Stimulated activated CD8-positive, alpha-beta memory T cell treated with anti-CD3 and anti-CD28 coated beads, Interleukin-15, amount 100 ng/mL, for 24 hours (primary cell): ENCODE measurements around the gene STX16.

Experiments used
- DNase-seq: peaks from one replicate; pipeline ENCODE4 v3.0.0-alpha.2; 2020; ENCODE audit warnings: low read depth

STX16 gene

DNA sequence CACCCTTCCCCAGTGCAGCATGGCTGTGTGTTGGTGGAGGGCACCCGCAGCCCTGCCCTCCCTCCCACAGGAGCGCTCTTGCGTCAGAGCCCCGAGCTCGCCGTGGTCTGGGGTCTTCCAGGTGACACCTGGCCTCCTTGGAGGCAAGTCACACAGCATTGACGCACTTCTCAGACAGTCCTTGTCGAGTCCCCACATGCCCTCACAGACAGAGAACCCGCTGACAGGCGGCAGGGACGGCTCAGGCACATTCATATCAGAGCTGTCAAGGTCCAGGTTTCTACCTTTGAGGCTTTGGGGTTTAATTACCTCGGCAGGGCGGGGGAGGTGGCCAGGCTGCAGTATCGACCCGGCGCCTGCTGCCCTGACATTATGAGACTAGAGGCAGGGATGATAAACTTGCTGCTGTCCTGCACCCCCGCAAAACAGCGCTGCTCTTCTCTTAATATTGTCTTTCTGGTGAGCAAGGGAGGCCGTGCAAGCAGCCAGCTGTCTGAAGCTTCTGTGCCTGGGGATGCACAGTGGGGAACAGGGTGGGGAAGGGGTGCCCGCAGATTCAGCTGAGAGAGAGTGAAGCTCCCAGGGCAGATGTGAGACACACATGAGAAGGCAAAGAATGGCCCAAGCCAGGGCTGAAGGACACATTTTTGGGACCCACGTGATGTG lies 46.3 kb downstream of the STX16 start:
- DNase-seq = no peak

DNA sequence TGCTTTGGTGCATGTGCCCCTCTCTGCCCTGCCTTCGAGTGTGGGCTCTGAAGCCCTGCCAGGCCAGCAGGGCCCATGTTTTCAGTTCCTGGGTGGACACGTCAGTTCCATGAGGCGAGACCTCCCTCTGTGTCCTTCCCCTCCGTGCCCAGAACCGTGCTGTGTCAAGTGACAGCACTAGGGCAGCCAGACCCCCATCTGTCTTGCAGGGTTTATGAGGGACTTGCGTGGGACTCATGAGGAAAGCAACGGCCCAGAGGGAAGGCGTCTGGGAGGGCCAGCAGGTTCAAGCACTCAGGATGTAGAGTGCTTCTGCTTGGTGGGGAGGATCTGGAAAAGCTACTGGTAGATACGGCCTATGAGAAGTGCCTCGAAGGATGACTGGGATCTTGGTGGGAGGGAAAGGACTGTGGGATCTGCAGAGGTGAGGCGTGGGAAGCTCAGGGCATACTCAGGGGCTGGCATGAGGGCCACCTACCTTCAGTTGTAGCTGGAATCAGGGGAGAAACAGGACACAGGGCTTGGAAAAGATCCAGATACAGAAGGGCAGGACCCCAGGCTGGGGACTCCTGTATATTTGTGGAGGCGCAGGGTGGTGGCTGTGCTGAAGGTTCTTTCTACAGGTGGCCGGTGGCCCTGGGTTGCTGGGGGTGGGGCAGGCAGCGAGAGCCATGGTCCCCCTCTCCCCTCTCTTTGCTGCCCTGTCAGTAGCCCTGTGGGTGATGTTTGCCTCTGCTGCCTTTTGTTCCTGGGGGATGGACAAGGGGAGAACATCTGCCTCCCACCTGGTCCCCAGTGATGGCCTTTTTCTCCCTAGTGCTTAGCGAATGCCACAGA lies 47.0 kb downstream of the STX16 start:
- DNase-seq = no peak

DNA sequence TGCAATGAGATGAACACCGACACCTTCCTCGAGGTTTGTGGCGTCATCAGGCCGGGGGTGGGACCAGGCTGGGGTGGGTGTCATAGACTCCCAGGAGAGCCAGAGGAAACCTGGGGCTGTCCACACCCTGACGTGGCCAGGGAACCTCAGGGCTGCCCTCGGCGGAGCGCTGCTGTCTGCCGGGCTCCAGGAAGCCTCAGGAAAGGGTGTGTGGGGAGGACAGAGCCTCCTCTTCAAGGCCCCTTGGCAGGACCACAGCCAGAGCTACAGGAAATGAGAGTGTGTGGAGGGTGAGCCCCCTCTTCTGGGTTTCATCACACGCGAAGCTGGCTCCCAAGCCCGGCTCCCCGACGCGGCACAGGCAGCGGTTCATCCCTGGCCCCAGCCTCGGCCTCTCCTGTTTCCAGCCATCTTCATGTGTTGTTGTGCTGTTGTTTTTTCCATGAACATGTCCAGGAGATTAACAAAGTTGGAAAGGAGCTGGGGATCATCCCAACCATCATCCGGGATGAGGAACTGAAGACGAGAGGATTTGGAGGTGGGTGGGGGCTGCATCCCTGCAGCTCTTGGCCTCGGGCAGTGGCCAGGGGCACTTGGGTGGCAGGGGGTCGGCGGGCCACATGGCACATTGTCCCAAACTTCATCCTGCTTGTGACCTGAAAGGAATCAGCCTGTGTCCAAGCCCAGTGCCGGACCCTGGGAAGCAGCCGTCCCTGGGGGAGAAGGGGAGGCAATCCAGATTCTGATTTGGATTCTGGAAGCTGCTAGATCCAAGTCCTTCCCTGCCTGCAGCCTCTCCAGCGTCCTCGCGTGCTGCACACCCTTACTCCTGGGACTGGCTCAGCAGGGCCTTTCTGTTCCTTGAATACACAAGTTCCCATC lies 47.9 kb downstream of the STX16 start:
- no peak for DNase-seq

DNA sequence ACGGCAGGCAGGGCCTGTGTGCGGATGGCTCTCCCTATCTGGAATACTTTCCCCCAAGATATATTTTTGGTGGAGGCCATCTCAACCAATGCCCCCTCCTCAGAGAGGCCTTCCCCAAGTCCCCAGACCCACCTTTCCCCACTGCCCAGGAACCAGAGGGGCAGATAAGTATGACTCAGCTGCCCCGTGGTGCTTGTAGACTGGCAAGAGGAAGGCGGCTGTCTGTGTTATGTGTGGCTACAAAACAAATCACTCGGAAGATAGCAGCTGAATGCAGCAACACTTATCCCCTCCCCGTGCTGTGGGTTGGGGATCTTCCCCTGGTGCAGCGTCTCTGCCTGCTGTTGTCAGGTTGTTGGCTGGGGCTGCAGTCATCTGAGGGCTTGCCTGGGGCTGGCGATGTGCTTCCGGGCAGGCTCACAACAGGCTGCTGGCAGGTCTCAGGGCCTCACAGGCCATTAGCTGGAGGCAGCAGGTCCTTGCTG lies 48.6 kb downstream of the STX16 start:
- no peak for DNase-seq

DNA sequence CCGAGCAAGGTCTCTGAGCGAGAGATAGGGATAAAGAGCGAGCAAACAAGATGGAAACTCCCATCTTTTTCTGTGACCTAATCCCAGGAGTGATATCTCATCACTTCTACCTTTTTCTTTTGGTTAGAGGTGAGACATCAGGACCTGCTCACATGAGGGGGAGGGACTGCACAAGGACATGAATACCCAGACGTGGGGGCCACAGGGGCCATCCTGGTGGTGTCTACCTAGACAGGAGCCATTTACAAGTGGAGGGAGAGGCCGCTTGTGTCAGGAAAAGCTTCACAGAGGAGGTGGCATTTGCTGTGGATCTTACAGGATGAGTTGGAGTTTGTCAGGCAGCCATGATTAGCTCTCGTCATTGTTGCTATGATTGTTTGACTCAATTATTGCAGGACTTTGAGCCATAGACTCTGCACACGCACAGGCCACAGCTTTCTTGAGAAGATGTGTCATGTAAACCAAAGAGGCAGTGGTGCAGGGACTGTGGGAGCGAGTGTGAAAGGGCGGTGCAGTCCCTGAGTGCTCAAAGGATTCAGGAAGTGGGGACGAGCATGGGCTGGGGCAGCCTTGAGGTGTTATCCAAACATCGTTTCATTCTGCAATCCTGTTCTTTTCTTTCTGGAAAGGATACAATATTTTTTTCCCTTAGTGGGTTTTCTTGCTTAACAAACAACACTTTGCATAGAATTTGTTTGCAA lies 49.2 kb downstream of the STX16 start:
- DNase-seq = no peak

DNA sequence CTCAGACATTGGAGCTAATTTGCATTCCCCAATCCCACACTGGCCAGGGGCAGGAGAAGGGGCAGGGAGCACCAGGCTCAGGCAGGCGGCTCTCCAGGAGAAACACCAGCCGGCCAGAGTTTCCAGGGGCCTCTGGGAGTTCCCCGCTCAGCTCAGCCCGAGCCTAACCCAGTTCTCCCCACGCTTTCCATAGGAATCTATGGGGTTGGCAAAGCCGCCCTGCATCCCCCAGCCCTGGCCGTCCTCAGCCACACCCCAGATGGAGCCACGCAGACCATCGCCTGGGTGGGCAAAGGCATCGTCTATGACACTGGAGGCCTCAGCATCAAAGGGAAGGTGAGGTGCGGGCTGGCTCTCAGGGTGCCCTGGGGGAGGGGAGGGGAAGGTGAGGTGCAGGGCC lies 49.7 kb downstream of the STX16 start:
- no peak for DNase-seq

DNA sequence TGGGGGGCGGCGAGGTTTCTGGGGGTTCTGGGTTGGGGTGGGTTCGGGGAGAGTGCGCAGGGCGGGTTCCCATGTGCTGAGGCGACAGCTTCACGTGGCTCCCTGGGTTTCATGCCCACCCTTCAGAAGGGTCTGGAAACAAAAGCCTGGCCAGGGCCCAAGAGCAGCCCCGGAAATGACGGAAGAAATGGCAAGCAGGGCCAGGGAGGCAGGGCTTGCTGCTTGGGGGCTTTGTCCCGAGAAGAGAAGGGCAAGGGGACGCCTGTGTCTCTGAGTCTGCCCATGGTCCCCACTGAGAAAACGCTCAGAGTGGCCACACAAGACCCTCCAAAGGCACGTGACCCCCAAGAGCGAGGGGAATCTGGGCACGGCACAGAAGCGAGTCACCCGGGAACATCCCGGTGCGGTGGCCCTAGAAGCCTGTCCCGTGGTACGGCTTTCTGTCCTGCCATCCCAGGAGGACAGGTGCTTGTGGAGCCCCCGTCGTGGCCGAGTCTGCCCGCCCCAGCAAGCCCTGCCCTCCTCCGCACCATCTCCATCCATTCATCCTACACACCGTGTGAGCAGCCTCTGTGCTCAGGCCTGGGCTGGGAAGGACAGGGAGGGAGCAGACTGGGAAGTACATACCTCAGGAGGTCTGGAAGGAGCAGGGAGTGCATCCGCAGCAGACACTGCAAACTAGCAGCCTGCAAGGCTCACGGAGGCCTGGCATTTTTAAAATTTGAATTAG lies 50.5 kb downstream of the STX16 start:
- DNase-seq = no peak

DNA sequence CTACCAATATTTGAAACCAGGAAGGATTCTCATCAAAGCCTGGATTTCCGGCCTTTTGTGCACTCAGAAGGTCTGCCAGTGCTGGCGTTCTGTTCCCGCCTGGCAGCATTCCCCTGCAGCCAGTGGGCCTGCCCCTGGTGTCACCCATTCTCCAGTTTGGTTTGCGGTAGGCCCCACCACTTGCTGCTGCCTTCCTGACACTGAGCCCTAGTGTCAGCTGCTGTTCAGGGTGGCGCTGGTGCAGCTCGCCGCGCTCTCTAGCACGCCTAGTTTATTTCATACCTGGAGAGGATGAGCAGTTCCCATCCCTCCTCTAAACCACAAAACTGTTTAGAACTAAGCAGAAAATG lies 51.1 kb downstream of the STX16 start:
- no peak for DNase-seq

DNA sequence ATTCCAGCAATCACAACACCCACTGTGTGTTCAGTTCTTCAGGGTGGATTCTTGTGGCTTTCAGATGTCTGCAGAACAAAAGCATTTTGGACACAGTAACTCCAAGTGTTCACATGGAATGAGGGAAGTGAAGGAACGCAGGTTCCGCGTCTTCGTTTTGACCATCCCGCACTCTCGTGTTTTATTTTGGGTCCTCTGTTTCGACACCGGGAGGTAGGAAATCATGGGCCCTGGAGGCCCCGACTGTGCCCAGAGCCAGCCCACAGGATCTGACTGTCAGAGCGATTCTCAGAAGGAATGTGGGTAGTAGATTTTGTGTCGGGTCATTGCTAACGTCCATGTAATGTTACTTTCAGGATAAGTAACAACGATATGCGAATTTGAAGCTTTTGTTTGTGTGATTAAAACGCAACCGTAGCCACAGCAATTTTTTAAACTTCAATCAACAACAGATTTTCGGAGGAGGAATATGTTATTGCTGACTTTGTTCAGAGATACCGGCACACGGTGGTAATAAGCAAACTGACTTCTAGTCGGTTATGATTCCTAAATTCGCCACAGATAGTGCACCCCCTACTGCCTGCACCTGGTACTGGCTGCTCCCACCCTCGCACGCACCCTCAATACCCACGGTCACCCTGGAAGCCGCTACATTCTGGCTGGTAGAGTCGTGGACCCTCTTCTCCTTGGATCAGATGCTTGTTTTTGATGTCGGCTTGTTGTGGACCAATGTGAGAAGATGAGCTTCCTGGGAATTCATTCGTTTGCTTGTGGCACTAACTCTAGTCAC lies 52.0 kb downstream of the STX16 start:
- no peak for DNase-seq

DNA sequence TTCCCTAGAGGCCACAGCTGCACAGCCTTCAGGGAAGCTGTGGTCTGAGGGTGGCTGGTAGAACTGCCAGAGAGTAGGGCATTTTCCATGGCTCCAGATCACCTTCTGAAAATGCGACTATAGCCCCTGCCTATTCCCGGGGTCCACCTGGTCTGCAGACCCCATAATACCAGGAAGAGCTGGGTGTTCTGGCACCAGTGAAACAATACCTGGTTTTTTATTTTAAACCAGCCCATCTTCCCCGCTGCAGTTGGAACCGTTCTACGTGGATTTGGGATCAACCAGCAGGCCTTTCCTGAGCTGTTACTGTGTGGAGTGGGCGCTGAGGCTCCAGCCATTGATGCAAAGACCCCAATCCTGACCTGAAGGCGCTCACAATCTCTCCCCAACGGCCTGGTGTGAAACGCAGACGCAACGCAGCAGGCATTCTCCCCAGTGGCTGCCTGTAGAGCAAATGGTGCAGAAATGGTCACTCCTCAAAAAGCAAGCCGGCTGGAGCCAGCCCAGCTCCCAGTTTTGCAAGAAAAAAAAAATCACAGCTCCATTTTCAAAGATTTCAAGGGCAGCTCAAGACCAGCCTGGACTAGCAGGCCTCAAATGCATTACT lies 52.8 kb downstream of the STX16 start:
- DNase-seq = no peak

DNA sequence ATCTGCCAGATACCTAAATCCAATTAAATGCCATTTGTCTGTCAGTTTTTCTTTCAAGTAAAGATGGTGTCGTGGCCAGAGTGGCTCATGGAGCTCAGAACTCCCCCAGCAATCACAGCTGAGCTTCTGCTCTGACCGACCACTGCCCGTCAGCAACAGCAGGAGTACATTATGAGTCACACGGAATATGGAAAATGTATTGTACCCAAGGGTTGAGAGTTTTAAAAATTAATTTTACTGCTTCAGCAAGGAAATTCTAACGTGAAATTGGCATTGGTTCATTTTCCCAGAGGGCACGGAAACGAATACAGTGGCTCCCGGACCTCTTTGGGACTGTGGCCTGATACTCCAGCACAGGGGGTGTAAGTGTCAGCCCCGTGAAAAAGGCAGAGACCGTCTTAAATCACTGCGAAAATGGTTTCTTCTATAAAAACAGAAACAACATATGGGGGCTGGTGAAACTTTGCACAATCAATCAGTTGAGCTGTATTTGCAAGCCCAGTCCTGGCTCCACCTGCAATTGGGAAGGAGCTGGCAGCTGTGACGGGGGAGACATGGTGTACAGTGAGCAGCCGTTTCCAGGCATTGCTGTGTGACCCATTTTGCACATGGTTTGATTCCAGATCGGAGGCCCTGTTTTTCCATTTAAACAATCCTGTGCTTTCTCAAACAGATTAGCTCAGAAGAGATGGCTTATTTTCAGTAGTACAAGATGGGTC lies 54.3 kb downstream of the STX16 start:
- DNase-seq = no peak

DNA sequence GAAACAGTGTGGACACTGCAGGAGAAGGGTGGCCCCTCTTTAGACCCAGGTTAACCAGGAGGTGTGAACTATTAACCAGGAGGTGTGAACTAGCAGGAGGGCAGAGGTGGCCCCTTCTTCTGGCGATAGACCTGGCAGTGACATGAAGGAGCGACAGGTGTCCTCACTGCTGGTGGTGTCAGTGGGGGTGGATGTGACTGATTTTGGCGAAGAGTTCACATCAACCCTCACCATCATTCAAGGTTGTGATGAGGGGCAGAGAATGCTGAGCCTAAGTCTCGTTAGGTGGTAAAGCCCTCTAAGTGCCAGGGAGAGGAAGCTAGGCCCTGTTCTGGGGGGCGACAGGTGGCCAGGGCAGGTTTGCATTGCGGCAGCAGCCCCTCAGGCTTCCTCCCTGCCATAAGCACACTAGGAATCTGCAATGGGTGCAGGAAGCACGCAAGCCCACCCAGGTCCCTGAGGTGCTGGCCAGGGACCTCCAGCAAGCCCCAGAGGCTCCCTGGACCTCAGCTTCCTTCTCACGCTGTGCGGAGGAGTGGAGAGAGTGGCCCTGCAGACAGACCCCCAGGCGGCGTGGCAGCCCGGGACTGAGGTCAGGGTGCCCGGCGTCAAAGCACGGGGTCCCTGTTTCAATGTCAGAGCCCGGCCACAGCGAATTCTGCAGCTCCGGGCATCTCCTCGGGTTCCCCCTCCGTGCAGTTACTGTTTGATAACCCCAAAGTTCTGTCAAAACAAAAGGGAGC lies 55.2 kb downstream of the STX16 start:
- no peak for DNase-seq

DNA sequence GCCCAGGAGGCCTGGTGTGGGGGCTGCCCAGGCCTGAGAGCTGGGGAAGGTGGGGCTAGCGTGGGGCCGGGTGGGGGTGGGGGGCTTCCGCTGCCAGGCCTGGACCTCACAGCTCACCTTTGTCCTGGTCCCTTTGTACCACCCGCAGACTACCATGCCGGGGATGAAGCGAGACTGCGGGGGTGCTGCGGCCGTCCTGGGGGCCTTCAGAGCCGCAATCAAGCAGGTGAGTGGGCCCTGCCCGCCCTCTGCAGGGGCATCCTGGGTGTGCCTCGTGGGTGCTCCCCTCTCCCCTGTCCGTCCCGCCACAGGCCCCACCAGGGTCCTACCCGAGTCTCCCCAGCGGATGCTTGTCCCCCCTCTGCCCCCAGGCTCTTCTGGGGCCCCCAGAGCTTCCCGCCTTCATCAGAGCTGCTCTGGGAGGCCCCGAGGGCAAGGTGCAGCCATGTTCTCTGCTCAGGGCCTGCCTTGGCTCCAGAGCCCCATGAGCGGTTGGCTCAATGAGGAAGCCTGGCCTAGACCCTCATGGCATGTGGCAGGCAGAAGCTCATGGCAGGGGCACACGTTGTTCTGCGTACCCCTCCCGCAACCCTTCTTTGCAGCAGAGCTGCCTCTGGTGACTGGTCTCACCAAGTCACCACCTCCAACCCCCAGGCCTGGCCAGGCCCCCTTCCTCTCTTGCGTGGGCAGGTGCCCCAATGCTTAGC lies 56.0 kb downstream of the STX16 start:
- DNase-seq = no peak

DNA sequence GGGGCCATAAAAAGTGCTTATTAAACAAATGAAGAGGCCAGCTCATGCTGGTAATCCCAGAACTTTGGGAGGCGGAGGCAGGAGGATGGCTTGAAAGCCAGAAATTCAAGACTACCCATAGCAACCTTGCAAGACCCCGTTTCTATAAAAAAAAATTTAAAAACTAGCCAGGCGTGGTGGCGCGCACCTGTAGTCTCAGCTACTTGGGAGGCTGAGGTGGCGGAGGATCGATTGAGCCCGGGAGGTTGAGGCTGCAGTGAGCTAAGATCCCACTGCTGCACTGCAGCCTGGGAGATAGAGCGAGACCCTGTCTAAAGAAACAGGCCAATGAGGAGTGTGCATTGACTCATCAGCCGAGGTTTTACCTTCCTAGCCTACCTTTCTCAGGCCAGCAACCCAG lies 56.7 kb downstream of the STX16 start:
- DNase-seq = no peak

DNA sequence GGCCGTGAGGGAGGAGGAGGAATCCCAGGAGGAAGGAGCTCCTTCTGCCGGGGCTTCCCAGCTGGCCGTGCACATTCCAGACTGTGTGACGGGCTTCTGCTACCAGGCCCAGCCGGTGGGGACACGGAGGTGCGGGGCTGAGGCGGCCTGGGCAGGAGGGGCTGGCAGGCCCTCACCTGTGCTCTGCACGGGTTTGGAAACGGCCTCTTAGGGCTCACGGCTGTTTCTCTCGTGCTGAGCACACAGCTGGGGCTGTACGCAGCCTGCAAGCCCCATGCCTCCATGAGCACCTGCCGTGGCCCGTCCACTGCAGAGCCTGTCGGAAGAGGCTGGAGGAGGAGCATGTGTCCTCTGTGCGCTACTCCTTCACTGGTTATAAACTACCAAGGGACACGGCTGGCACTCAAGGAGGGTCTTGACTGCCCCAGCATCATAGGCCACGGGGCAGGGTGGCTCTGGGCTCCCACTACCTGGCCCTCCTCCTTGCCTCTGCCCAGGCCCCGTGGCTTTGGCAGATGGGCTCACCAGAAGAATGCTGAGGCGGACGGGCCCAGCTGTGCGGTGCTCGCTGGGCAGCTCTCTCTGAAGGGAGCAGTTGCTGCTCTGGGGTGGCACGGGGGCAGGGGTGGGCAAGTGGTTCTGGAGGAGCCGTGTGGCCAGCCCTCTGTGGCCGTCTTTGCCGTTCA lies 57.3 kb downstream of the STX16 start:
- DNase-seq = no peak

DNA sequence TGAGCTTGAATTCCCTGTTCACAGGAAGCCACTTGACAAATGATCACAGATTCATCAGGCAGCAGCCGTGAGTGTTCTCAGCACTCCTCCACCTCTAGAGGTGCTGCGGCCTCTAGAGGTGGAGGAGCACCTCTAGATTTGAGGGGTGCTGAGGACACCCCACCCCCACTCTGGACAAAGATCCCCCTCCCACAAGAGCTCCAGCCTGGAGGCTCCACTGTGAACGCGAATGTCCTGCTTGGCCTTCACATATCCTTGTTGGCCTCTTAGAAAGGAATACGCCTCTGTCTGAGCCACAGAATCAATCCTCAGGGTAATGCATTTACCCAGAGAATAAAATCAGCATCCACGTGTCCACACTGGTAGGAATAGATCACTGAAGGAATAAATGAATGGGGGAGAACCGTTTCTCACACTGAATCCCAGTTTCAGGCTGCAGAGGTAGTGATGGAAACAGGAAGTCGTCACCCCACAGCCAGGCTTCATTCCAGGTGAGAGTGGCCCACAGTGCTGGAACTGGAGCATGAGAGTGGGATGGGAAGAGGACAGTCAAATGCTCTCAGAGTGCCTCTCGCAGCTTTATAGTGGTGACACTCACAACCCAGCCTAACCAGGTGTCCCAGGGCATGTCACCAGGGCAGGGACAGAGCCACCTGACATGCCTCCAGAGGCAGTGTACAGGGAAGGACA lies 58.1 kb downstream of the STX16 start:
- no peak for DNase-seq

DNA sequence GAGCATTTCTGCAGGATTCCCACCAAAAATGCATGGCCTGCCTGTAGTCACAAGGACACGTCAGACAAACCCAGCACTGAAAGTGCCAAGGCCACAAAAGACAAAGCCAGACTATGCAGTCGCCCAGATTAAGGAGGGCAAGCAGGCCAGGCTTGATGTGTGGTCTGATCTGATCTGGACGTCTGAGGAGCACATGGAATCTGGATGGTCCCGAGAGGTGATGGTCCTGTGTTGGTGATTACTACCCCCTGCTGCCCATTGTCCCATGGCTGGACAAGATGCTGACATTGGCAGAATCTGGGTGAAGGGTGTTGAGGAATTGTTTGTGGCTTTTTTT lies 58.6 kb downstream of the STX16 start:
- DNase-seq = no peak
